Ureter (tissue), 1 donor: ENCODE results near the gene PLOD2. TPM values are rescaled to one million over a fixed set of nuclear protein-coding genes. Genes with fewer than 3 reads are reported as not detected.
A peak's percentile ranks its signal among the peaks of the same experiment; 100 is the strongest.

Source experiments
- DNase-seq: peaks from one replicate; pipeline ENCODE4 v3.0.0-alpha.2; 2020; ENCODE audit warnings: low spot score
- total RNA-seq: library from RNA; stranded (reverse); gene quantifications from one replicate; pipeline ENCODE4 v1.2.4, GENCODE V29; 2023
- donor health status: DM: yes; HTN: yes; CAD: no.

The PLOD2 gene
- total RNA-seq, 1 donor from 2014 or later, result 17.7 TPM

- DNase-seq, result no peak
Measured at GRCh38 chr3:146100825-146101444, 60.0 kb downstream of the PLOD2 start.

GRCh38 chr3:146100180-146100579 lies 60.8 kb downstream of the PLOD2 start:
- no peak for DNase-seq

- no peak for DNase-seq
Measured at GRCh38 chr3:146099316-146099715, 61.7 kb downstream of the PLOD2 start.

- no peak for DNase-seq
Measured at GRCh38 chr3:146093896-146094295, 67.1 kb downstream of the PLOD2 start.

GRCh38 chr3:146092230-146092629 lies 68.8 kb downstream of the PLOD2 start:
- no peak for DNase-seq

- DNase-seq, result no peak
Measured at GRCh38 chr3:146091397-146091796, 69.6 kb downstream of the PLOD2 start.

- no peak for DNase-seq
Measured at GRCh38 chr3:146090521-146090920, 70.5 kb downstream of the PLOD2 start.

- no peak for DNase-seq
Measured at GRCh38 chr3:146088840-146089239, 72.1 kb downstream of the PLOD2 start.

- no peak for DNase-seq
Measured at GRCh38 chr3:146087116-146087515, 73.9 kb downstream of the PLOD2 start.

- DNase-seq, result no peak
Measured at GRCh38 chr3:146086211-146086610, 74.8 kb downstream of the PLOD2 start.

GRCh38 chr3:146085678-146086077 lies 75.3 kb downstream of the PLOD2 start:
- no peak for DNase-seq

- no peak for DNase-seq
Measured at GRCh38 chr3:146080578-146080977, 80.4 kb downstream of the PLOD2 start.

- DNase-seq, result no peak
Measured at GRCh38 chr3:146078031-146078430, 83.0 kb downstream of the PLOD2 start.

- DNase-seq, result no peak
Measured at GRCh38 chr3:146077181-146077580, 83.8 kb downstream of the PLOD2 start.

- DNase-seq, result no peak
Measured at GRCh38 chr3:146072824-146073223, 88.2 kb downstream of the PLOD2 start.

- DNase-seq, result no peak
Measured at GRCh38 chr3:146072061-146072460, 88.9 kb downstream of the PLOD2 start.

GRCh38 chr3:146071632-146072031 lies 89.4 kb downstream of the PLOD2 start:
- no peak for DNase-seq

GRCh38 chr3:146067048-146067447 lies 93.9 kb downstream of the PLOD2 start:
- DNase-seq, result no peak

GRCh38 chr3:146065573-146066006 lies 95.4 kb downstream of the PLOD2 start:
- DNase-seq, result peak; percentile 48

GRCh38 chr3:146058241-146058640 lies 102.7 kb downstream of the PLOD2 start:
- no peak for DNase-seq

GRCh38 chr3:146052791-146053310 lies 108.1 kb downstream of the PLOD2 start:
- no peak for DNase-seq

- DNase-seq, result no peak
Measured at GRCh38 chr3:146052056-146052790, 108.8 kb downstream of the PLOD2 start.

- no peak for DNase-seq
Measured at GRCh38 chr3:146050691-146051090, 110.3 kb downstream of the PLOD2 start.
